Measurements from ENCODE around the gene F8A3.
"Not testable (repeated sequence)": the region's sequence is repeated elsewhere in the genome, so short reads cannot be mapped to it uniquely, and the experiment has no call there.

Gene F8A3

GRCh38 chrX:155458471-155458870, at the start of gene F8A3:
Gene F8A3 (minus strand): TSS chrX:155458620. CDS start chrX:155458600, 20 bp downstream.
- DNase-seq (ENCODE audit: low read depth): not testable (repeated sequence)

DNA sequence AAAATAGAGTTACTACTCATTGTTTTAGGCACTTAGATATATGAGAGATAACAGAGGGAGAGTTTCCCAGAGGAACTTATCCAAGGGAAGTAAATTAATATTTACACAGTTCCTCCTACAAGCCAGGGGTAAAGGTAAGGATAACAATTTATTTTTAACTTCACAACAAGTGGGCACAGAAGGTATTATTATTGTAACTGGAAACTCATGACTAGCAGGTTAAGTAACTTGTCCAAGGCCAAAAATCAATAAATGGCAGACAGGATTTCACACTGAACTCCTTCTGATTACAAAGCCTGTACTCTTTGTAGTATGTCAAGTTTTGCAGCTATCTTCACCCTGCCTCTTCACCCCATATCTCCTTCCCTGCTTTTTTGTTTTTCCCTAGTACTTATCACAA, 46.9 kb upstream of the F8A3 start:
- DNase-seq (ENCODE audit: low read depth): no peak

GRCh38 chrX:155495134-155495533, 36.7 kb upstream of the F8A3 start:
- not testable (repeated sequence) for DNase-seq (ENCODE audit: low read depth)

DNA sequence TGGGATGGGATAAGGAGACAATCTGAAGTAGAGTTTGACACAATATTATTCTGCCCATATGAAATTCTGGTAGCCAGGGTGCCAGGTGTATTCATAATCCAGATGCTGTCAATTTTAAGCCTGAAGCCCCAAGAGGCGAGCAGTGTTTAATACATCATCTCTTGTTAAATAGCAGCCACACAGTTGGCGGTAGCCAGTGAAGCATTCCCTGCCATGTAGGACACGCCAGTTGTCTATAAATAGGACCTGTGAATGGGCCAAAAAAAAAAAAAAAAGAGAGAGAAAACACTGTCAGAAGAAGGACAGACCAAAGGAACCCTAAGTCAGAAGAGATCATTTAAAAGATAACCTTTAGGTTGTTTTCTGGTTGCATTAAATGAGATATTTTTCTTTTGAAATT, 33.0 kb upstream of the F8A3 start:
- DNase-seq (ENCODE audit: low read depth): not testable (repeated sequence)

DNA sequence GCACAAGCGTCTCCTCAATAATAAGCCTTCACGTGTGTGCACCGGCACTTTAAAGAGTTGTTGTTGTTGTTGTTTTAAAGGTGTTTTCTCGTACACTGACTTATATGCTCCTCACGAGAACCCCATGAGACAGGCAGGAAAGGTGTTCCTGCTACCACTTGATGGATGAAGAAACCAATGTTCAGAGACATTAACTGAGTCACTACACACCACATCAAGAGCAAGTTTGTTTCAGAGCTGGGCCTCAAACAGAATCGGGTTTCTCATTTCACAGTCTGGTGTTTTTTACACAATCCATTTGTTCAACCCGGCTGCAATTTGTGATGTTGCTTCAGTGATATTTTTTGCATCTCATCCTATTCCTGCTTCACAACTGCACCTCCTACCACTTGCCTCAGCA, 18.7 kb upstream of the F8A3 start:
- not testable (repeated sequence) for DNase-seq (ENCODE audit: low read depth)

DNA sequence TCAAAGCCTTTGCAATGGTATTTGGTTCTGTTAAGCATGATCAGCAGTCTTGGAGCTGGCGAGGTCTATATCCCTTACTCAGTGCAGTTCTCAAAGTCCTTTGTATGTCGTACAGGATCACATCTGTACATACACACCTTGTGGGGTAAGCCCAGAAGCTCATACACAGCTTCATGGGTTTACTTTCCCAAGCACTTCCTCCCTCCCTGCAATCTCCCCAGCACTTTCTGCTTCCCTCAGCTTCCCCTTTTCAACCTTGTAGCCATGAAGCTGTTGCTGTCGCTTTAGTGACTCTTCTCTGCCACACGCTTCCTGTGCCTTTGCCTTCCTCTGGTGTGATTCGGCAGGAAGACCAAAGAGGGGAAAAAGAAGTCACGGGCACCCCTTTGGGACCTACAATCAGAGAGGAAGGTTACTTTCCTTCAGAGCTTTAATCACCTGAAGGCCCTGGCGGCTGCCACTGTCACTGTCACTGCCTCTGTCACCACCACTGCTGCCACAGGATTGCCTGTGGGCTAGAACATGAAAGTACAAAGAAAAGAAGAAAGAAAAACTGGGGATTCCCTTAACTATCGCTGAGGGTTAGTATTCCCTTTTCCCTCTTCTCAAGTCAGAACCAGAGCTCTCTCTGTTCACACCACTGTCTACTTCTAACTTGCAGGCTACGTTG, 8.0 kb upstream of the F8A3 start:
- DNase-seq (ENCODE audit: low read depth): not testable (repeated sequence)

- not testable (repeated sequence) for DNase-seq (ENCODE audit: low read depth)
Measured at GRCh38 chrX:155460501-155460900, 2.1 kb upstream of the F8A3 start.

- not testable (repeated sequence) for DNase-seq (ENCODE audit: low read depth)
Measured at GRCh38 chrX:155457761-155458447, 516 bp downstream of the F8A3 start.

- DNase-seq (ENCODE audit: low read depth): no peak
Measured at GRCh38 chrX:155441097-155441496, 17.3 kb downstream of the F8A3 start.

DNA sequence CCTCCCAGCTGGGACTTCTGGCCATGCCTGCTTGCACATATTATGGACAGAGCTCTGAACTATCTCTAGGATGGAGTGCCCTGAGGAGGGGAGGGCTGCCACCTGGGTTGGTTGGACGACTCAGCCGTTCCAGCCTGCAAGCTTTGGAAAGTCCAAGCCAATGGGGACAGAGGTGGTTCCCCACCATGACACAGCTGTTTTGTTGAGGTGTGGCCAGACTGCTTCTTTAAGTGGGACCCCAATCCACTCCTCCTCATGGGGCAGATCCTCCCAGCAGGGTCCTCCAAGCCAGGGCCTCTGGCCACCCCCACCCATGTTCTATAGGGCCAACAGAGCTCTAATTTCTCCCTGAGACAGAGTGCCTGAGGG, 22.7 kb downstream of the F8A3 start:
- no peak for DNase-seq (ENCODE audit: low read depth)

DNA sequence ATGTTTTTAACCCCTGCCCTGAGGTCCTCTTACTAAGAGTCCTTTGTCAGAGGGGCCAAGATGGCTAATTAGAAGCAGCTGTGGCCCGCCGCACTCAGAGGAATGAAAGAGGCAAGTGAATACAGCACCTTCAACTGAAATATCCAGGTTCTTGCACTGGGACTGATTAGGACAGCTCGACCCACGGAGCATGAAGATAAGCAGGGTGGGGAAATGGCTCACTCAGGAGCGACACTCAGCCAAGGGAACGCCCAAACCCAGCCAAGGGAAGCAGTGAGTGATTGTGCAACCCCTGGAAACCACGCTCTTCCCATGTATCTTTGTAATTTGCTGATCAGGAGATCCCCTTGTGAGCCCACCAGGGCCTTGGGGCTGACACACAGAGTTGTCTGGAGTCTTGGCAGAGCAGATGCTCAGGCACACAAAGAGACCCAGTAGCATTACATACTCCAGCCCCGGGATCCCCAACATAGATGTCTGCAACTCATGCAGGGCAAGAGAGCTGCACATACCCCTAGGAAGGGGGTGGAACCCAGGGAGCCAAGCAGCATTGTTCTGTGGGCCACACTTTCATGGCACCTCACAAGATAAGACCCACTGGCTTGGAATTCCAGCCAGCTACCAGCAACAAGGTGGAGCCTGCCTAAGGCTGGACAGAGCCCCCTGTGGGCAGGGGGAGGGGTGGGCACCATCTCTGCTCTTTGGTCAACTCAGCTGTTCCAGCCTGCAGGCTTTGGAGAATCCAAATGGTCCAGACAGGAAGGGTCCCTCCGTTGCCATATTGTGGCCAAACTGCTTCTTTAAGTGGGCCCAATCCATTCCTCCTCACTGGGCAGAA, 23.3 kb downstream of the F8A3 start:
- no peak for DNase-seq (ENCODE audit: low read depth)

DNA sequence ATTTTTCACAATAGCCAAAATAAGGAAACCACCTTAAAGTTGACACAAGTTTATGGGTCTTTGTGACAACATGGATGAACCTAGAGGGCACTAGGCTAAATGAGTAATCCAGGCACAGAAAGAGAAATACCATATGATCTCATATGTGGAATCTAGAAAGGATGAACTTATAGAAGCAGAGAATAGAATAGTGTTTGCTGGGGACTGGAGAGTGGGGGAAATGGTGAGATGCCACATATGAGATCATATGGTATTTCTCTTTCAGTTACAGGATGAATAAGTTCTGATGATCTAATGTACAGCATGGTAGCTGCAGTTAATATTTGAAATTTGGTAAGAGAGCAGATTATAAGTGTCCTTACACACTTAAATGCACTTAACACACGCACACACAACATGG, 40.7 kb downstream of the F8A3 start:
- DNase-seq (ENCODE audit: low read depth): no peak
